Nephron progenitor cell (in vitro differentiated cells): ENCODE data around the gene LIF.

Experiments
- DNase-seq: peaks from one replicate; pipeline ENCODE4 v3.0.0; 2021
- H3K27ac Mint-ChIP-seq: 2 replicates; pipeline ENCODE4 v1.8.0; 2021; ENCODE audit warnings: mild to moderate bottlenecking, moderate library complexity, mixed read lengths
- H3K27me3 Mint-ChIP-seq: 2 replicates; pipeline ENCODE4 v1.8.0; 2021; ENCODE audit warnings: mild to moderate bottlenecking, low read depth, mixed read lengths; ENCODE audit not compliant: poor library complexity
- H3K36me3 Mint-ChIP-seq: 2 replicates; pipeline ENCODE4 v1.8.0; 2021; ENCODE audit warnings: low read depth, mixed read lengths
- H3K4me1 Mint-ChIP-seq: 2 replicates; pipeline ENCODE4 v1.8.0; 2021; ENCODE audit warnings: mixed read lengths
- H3K4me3 Mint-ChIP-seq: 2 replicates; pipeline ENCODE4 v1.8.0; 2021; ENCODE audit warnings: mild to moderate bottlenecking, moderate library complexity, mixed read lengths
- H3K9me3 Mint-ChIP-seq: 2 replicates; pipeline ENCODE4 v1.8.0; 2021; ENCODE audit warnings: mild to moderate bottlenecking, moderate library complexity, mixed read lengths
- TF ChIP-seq, protein P1 (sequence below): fragments of 200-600 bp; sonication (generic); IDR thresholded peaks from 2 replicates; pipeline ENCODE4 v1.5.0; 2021; ENCODE audit warnings: antibody characterized with exemption

Gene LIF

DNA sequence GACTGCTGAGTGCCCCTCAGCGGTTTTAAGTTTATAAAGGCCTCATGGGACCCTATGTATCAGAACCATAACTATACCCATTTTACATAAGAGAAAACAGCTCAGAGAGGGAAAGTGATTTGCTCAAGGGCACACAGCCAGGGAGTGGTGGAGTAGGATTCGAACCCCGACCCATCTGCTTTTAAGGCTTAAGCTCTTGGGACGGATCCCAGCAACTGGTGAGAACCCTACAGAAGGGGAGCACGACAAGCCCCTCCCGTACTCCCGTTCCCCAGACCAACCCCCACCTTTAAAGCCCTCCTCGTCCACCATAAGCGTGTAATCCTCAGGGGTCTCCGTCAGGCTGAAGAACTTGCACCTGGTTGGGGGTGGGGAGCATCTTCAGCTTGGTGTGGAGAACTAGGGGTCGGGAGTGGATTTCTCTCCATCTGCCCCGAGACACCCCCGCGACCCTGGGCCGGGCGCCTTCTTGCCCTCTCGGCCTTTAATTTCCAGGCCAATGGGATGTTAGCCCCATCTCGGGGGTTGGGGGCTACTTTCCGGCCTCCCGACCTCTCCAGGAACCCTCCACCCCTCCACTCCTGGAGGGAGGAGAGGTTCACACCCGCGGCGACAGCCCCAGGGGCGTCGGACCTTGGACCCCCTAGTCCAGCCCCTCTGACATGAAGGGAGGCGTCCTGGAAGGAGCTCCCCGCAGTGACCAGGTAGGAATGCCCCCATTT, 42.0 kb upstream of the LIF start:
- no peak for DNase-seq
- Mint-ChIP-seq H3K36me3 (no peaks in the 10 kb centered on the region), H3K9me3 (no peaks in the 10 kb centered on the region), H3K27me3 (no peaks in the 10 kb centered on the region), H3K27ac (peak overlapping the region; percentile 73), H3K4me3 (peak overlapping the region; percentile 85), H3K4me1 (peaks cover 33% of the 10 kb centered on the region)
- TF ChIP-seq, protein P1, sequence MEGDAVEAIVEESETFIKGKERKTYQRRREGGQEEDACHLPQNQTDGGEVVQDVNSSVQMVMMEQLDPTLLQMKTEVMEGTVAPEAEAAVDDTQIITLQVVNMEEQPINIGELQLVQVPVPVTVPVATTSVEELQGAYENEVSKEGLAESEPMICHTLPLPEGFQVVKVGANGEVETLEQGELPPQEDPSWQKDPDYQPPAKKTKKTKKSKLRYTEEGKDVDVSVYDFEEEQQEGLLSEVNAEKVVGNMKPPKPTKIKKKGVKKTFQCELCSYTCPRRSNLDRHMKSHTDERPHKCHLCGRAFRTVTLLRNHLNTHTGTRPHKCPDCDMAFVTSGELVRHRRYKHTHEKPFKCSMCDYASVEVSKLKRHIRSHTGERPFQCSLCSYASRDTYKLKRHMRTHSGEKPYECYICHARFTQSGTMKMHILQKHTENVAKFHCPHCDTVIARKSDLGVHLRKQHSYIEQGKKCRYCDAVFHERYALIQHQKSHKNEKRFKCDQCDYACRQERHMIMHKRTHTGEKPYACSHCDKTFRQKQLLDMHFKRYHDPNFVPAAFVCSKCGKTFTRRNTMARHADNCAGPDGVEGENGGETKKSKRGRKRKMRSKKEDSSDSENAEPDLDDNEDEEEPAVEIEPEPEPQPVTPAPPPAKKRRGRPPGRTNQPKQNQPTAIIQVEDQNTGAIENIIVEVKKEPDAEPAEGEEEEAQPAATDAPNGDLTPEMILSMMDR: no peak

DNA sequence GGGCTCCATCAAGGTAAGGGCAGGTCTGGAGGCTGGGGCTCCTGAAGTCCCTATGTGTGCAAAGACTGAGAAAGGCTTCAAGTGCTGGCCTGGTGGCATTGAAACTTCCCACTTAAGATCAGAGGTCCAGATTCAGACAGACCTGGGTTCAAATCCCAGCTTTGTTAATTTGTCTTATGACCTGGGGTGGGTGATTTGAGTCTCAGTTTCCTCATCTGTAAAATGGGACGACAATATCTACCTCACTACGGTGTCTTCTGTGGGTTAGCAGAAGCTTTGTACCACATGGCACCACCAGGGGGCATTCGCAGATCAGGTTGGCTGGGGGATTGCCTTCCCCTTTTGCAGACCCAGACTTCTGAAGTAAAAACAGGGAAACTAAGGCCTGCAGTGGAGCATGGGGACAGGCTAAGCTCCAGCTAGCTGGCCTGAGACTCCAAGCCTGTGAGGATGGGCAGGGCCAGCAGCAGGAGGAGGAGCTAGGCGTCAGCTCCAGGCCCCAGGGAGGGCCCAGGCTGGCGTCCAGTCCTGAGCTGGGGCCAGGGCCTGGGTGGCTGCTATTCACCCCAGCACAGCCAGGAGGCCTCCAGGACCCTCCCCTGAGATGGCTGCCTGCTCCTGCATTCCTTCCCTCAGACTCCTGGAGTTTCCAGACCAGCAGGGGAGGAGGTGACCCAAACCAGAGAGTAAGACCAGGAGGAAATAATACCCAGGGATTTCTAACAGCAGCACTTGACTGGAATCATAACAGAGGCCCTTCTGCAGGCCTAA, 41.3 kb upstream of the LIF start:
- Mint-ChIP-seq H3K36me3 (no peaks in the 10 kb centered on the region), H3K27ac (peak overlapping the region; percentile 73), H3K4me3 (peak overlapping the region; percentile 85), H3K9me3 (no peaks in the 10 kb centered on the region), H3K4me1 (peaks cover 26% of the 10 kb centered on the region), H3K27me3 (no peaks in the 10 kb centered on the region)
- TF ChIP-seq, protein P1: peak; percentile 70
- peak; percentile 79 for DNase-seq

DNA sequence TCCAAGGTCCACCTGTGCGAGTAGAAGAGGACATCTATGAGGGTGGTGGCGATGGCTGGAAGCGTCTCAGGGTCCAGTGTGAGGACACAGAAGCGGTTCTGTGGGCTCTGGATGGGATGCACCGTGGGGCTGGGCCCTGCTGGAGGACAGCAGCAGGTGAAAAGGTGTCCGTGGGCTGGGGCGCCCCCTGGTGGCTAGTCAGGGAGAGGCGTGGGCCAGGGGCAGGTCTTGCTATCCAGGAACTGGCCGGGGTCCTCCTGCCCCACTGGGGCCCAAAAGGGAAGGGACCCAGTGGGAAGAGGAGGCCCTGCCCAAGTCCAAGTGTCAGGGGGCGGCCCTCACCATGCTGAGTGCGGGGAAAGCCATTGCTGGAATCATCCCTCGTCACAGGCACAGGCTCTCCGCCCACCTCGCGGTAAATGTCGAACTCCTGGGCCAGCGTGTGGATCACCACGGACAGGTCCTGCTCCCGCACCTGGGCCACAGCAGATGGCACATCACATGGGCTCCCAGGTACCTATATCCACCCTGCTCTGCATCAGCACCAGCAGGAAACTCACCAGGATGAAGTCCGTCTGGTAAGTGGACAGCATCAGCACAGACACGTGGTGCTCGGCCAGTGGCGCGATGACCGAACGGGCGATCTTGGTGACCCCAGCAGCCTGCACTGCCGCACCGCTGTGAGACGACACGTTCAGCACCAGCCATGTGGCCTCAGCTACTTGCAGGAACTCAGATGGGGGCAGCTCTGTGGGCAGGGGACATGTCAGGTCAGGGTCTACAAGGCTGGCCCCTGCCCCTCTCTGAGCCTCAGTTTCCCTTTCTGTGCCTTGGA, 40.5 kb upstream of the LIF start:
- DNase-seq: peak; percentile 85
- Mint-ChIP-seq H3K36me3 (no peaks in the 10 kb centered on the region), H3K4me1 (peaks cover 26% of the 10 kb centered on the region), H3K9me3 (no peaks in the 10 kb centered on the region), H3K27ac (no peak overlapping the region), H3K27me3 (no peaks in the 10 kb centered on the region), H3K4me3 (no peak overlapping the region)
- TF ChIP-seq, protein P1: peak; percentile 97

DNA sequence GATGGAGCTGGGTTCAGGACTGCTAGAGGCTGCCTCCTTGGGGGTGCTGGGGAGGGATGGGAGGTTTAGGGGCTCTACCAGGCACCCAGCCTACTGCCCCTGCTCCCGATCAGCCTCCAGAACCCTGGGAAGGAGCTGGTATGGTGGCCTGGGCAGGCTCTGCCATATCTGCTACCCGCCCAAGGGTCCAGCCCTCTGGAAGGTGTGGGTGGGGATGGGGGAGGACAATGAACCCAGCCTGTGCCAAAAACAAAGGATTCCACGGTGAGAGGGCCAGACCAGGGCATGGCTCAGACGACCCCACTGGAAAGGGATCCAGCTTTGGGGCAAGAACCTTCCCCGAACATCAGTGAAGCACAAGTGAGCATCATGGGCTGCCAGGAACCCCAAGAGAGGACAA, 39.8 kb upstream of the LIF start:
- H3K4me1 Mint-ChIP-seq: peaks cover 26% of the 10 kb centered on the region
- no peak for DNase-seq
- TF ChIP-seq, protein P1: no peak
- H3K4me3 Mint-ChIP-seq: no peak overlapping the region
- no peak overlapping the region for H3K27ac Mint-ChIP-seq
- no peaks in the 10 kb centered on the region for H3K36me3 Mint-ChIP-seq
- no peaks in the 10 kb centered on the region for H3K9me3 Mint-ChIP-seq
- no peaks in the 10 kb centered on the region for H3K27me3 Mint-ChIP-seq

DNA sequence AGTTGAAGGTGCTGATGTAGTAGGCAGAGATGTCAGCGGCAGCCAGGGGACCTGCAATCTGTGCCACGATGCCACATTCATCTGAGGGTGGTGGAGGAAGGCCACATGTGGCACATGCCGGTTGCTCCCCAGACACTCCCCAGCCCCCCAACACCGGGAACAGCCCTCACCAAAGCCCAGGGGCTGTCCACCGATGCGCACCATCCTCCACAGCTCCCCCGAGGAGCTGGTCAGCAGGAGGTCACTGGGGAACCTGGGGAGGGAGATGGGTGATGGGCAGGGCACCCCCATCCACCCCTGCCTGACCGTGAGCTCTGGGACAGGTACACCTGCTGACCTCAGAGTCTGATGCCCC, 39.3 kb upstream of the LIF start:
- TF ChIP-seq, protein P1: no peak
- no peak for DNase-seq
- no peaks in the 10 kb centered on the region for H3K27me3 Mint-ChIP-seq
- no peak overlapping the region for H3K4me3 Mint-ChIP-seq
- no peak overlapping the region for H3K27ac Mint-ChIP-seq
- peaks cover 26% of the 10 kb centered on the region for H3K4me1 Mint-ChIP-seq
- no peaks in the 10 kb centered on the region for H3K36me3 Mint-ChIP-seq
- H3K9me3 Mint-ChIP-seq: no peaks in the 10 kb centered on the region
